ENCODE results near the gene TSC2. TPM values are rescaled to one million over a fixed set of nuclear protein-coding genes. Genes with fewer than 3 reads are reported as not detected.
"Not testable (repeated sequence)": the region's sequence is repeated elsewhere in the genome, so short reads cannot be mapped to it uniquely, and the experiment has no call there.

Gene TSC2
- polyA plus RNA-seq, 1 experiment, result 35.9 TPM

DNA sequence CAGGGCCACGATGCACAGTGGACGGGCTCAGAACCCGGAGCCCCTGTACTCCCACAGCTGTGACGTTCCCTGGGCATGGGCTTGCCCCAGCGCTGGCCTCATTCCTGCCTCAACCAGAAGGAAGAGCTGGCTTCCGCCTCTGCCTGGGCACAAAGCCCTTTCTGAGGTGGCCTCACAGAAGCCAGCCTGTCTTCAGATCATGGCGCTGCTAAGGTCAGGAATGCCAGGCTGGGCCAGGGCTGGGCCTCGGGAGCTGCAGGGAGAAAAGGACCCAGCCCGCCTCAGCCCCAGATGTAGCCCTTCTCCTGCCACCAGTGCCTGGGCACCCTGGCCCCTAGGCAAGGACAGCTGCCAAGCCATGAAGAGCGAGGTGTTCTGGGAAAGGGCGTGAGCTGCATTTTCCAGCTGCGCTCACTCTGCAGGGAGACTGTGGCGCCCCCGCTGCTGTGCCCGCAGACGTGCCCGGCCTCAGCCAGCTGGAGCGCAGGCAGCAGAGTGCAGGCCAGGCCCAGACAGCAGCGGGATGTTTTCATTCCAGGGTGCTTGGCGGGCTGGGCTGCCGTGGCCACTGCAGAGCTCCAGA is 78.5 kb downstream of the TSC2 start:
- CTCF ChIA-PET, result interaction anchor here (1.3 kb wide), 1 partner anchor 14 kb away, joined by 4 read pairs; no protein-coding TSS in a partner anchor
- H3K4me3 ChIP-seq (ENCODE audit: low read depth, low read length), result peak overlapping the region; percentile 4; the same call in 1 of the 2 replicates
- DNase-seq (ENCODE audit: low read depth, low spot score), result not testable (repeated sequence)

DNA sequence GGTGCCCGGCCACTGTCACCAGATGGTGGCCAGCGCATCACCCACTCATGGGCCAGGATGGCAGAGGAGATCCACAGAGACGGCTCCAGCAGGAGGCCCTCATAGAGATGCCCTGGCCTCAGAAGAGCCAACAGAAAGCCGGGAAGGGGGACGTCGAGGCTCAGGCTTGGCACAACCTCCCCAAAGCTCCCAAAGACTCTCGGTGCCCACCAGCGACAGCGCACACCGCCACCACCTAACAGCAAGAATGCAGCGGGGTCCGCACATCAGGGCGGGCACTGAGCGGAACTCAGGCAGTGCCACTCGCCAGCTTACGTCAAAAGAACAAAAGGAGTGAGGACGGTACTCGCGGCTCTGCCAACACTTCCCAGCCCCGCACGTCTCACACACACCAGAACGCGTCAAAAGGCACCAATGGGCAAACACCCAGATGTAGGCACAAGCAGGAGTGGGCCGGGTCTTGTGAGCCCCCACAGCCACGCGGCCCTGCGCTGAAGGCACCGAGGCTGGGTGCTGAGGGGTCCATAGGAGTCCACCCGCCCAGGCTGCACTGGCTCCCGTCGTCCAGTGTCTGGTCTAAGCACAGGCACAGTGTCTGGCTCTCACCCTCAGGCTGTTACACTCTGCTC is 79.3 kb downstream of the TSC2 start:
- CTCF ChIA-PET, result interaction anchor here (1.3 kb wide), 1 partner anchor 14 kb away, joined by 4 read pairs; no protein-coding TSS in a partner anchor
- not testable (repeated sequence) for H3K4me3 ChIP-seq (ENCODE audit: low read depth, low read length); H3K9me3 ChIP-seq (ENCODE audit: control insufficient read depth, insufficient read depth, low read length); DNase-seq (ENCODE audit: low read depth, low spot score); H3K27ac ChIP-seq (ENCODE audit: low read depth, low read length); H3K27me3 ChIP-seq (ENCODE audit: control insufficient read depth, insufficient read depth, low read length)
- POLR2A ChIA-PET, result interaction anchor here (0.6 to 1.4 kb wide), 3 partner anchors 28 to 898 kb away, joined by 4 to 7 read pairs (median 6); partner anchors contain the start of genes RPS2 and TRAF7

More for the DNA sequence above, 78.5 kb downstream of the TSC2 start:
- H3K27ac ChIP-seq (ENCODE audit: low read depth, low read length), result peak overlapping the region; percentile 65
- POLR2A ChIA-PET, result interaction anchor here (0.6 to 1.4 kb wide), 3 partner anchors 29 to 899 kb away, joined by 4 to 7 read pairs (median 6); partner anchors contain the start of genes RPS2 and TRAF7
- not testable (repeated sequence) for H3K27me3 ChIP-seq (ENCODE audit: control insufficient read depth, insufficient read depth, low read length); H3K9me3 ChIP-seq (ENCODE audit: control insufficient read depth, insufficient read depth, low read length)

DNA sequence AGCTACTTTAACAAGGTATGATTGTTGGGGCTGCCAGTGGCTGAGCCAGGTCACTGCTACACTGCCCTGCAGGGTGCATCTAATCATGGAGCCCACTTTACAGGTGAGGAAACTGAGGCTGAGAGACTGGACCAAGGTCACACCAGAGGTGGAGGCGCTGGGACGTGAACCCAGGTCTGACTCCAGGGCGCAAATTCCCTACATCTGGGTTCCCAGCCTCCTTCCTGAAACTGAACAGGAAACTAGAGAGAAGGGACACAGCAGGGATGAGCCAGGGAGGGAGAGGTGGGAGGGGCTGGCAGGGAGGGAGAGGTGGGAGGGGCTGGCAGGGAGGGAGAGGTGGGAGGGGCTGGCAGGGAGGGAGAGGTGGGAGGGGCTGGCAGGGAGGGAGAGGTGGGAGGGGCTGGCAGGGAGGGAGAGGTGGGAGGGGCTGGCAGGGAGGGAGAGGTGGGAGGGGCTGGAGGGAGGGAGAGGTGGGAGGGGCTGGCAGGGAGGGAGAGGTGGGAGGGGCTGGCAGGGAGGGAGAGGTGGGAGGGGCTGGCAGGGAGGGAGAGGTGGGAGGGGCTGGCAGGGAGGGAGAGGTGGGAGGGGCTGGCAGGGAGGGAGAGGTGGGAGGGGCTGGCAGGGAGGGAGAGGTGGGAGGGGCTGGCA is 80.0 kb downstream of the TSC2 start:
- CTCF ChIA-PET; H3K9me3 ChIP-seq (ENCODE audit: control insufficient read depth, insufficient read depth, low read length); POLR2A ChIA-PET; H3K27me3 ChIP-seq (ENCODE audit: control insufficient read depth, insufficient read depth, low read length); DNase-seq (ENCODE audit: low read depth, low spot score); H3K4me3 ChIP-seq (ENCODE audit: low read depth, low read length): not testable (repeated sequence)
- peak overlapping the region; percentile 31 for H3K27ac ChIP-seq (ENCODE audit: low read depth, low read length)

DNA sequence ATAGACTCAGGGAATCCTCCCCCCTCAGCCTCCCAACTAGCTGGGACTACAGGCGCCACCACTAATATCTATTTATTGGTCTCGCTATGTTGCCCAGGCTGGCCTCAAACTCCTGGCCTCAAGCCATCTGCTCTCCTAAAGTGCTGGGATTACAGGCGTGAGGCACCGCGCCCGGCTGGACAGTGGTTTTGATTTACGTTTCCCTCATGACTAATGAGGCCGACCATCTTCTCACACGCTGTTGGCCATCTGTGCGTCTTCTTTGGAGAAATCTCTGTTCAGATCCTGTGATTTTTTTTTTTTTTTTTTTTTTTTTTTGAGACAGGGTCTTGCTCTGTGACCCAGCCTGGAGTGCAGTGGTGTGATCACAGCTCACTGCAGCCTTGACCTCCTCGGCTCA is 81.5 kb downstream of the TSC2 start:
- H3K9me3 ChIP-seq (ENCODE audit: control insufficient read depth, insufficient read depth, low read length); H3K4me3 ChIP-seq (ENCODE audit: low read depth, low read length); H3K27me3 ChIP-seq (ENCODE audit: control insufficient read depth, insufficient read depth, low read length); DNase-seq (ENCODE audit: low read depth, low spot score); H3K27ac ChIP-seq (ENCODE audit: low read depth, low read length); POLR2A ChIA-PET: not testable (repeated sequence)
- CTCF ChIA-PET, result interaction anchor here (0.6 kb wide), 1 partner anchor 67 kb away, joined by 4 read pairs; no protein-coding TSS in a partner anchor

DNA sequence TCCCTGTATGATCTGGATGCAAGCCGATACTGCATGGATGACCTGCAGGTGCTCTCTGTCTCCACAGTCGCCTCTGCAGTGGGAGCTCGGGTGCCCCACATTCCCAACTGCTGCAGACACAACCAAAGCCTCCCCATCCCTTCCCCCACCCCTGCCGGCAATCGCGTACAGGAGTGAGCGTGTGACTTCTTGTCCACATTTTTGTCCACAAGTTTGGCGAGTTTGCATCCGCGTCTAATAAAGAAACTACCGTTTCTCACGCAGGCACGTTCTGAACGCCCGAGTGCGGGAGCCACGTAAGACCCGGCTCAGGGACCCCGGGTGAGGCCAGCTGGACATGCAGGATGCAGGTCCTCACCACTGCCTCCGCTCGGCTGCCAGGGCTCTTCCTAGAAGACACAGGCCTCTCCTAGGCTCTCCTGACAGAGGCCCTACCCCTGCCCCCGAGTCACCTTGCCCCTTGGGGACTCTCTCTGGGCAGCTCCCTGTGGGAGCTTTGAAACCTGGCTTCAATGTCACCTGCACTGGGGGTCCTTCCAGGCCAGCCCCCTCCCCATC is 82.2 kb downstream of the TSC2 start:
- H3K9me3 ChIP-seq (ENCODE audit: control insufficient read depth, insufficient read depth, low read length); POLR2A ChIA-PET; DNase-seq (ENCODE audit: low read depth, low spot score); CTCF ChIA-PET; H3K4me3 ChIP-seq (ENCODE audit: low read depth, low read length); H3K27me3 ChIP-seq (ENCODE audit: control insufficient read depth, insufficient read depth, low read length); H3K27ac ChIP-seq (ENCODE audit: low read depth, low read length): not testable (repeated sequence)

DNA sequence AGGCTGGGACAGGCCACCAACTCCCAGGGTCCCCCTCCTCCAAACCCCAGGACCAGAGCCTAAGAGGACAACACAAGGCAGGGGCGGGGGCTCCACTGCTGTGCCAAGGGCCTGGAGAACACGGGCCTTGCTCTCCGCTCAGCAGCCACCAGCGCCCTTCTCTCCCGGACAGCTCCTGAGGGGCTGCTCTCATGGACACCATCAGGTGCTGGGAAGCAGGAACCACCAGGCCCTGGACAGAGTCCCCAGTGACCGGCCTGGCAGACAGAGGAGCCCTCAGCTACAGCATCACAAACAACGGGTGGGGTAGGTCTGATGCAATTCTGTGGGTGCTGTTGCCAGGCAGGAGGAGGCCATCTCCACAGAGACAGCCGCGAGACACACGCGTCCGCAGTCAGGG is 86.0 kb downstream of the TSC2 start:
- POLR2A ChIA-PET; DNase-seq (ENCODE audit: low read depth, low spot score); H3K9me3 ChIP-seq (ENCODE audit: control insufficient read depth, insufficient read depth, low read length); H3K27ac ChIP-seq (ENCODE audit: low read depth, low read length); CTCF ChIA-PET; H3K27me3 ChIP-seq (ENCODE audit: control insufficient read depth, insufficient read depth, low read length): not testable (repeated sequence)
- H3K4me3 ChIP-seq (ENCODE audit: low read depth, low read length), result peak overlapping the region; percentile 36

DNA sequence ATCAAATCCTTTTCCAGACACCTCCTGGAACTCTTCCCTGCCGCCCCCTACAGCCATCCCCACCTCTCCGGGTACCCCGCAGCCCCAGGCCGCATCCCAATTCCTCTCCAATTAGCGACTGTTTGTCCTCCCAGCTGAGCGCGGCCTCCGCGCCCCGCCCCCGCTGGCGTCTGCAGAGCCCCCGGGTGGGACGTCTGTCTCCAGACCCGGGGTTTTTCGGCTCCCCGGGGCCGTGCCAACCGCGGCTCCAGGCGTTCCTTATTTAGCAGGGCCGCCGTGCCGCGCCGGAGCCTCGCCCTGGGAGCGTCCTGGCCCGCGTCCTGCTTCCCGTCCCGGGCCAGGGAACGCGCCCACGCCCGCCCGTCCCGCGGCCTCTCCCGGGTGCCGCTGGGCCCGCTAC is 87.3 kb downstream of the TSC2 start:
- CTCF ChIA-PET; POLR2A ChIA-PET; H3K9me3 ChIP-seq (ENCODE audit: control insufficient read depth, insufficient read depth, low read length); H3K27ac ChIP-seq (ENCODE audit: low read depth, low read length); DNase-seq (ENCODE audit: low read depth, low spot score); H3K27me3 ChIP-seq (ENCODE audit: control insufficient read depth, insufficient read depth, low read length): not testable (repeated sequence)
- peak overlapping the region; percentile 61 for H3K4me3 ChIP-seq (ENCODE audit: low read depth, low read length)

DNA sequence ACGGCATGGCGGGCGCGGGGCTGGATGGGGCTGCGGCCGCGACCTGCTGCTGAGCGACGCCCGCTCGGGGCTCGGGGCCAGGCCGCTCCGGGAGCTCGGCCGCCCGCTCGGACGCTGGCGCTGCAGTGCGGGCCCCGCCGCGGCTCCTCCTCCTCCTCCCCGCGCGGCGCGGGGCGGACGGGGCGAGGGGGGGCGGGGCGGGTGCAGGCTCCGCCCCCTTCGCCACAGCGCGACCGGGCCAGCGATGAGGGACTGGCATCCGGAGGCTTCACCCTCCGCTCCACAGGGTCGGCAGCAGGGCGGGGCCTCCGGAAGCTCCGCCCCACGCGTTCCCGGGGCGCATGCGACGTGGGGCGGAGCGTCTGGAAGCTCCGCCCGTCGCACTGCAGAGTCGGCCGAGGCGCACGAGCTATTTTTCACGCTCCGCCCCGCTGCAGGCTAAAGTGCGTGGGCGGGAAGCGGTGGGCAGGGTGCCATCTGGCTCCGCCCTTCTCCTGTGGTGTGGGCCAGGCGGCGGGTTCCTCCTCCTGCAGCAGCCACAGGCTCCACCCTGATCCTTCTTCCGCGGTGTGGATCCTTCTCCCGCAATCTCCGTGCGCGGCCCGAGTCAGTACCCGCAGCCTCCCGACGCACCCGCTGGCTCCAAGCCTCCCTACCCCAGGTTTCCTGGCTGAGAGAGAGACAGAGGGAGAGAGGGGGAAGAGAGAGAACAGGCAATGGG is 88.1 kb downstream of the TSC2 start, which contains the start of gene PKD1:
Gene PKD1, minus strand, starts transcription at position 129 of the 721 bp plus-strand sequence. CDS start 209 bp downstream, outside the sequence.
- H3K4me3 ChIP-seq (ENCODE audit: low read depth, low read length), result peak within 1 kb of the TSS; percentile 61
- H3K27ac ChIP-seq (ENCODE audit: low read depth, low read length); H3K27me3 ChIP-seq (ENCODE audit: control insufficient read depth, insufficient read depth, low read length); H3K9me3 ChIP-seq (ENCODE audit: control insufficient read depth, insufficient read depth, low read length): not testable (repeated sequence)
- POLR2A ChIA-PET, result interaction anchor here (1.0 to 1.1 kb wide), 2 partner anchors 19 to 171 kb away, joined by 7 to 8 read pairs; partner anchors contain the start of genes RPS2 and TRAF7
- CTCF ChIA-PET, result interaction anchor here (0.5 to 1.5 kb wide), 2 partner anchors 10 to 132 kb away, joined by 3 to 9 read pairs; no protein-coding TSS in a partner anchor
- DNase-seq (ENCODE audit: low read depth, low spot score), result peak; percentile 90

Small RNA genes within 50 kb of the gene (small RNA-seq; reads per million reads assigned to genes)
- not detected for gene MIR1225 (ENCODE audit: insufficient read length, low read depth)
- gene MIR3180-5 (ENCODE audit: insufficient read length, low read depth), result not detected
- not detected for gene MIR4516 (ENCODE audit: insufficient read length, low read depth)
- gene RF00019 (ENCODE audit: insufficient read length, low read depth), result not detected
- gene RN7SL219P (ENCODE audit: insufficient read length, low read depth), result not detected

Other genes with a start within 250 kb of the TSC2 start
- 11.8 and 16.2 TPM in 2 replicates for gene HAGH, start 221.2 kb upstream of the TSC2 start, polyA plus RNA-seq (2011; rRNA removed)
- gene FAHD1, start 220.8 kb upstream of the TSC2 start, polyA plus RNA-seq (2011; rRNA removed), result 35.2 and 45.4 TPM in 2 replicates
- 0.04 TPM in 1 of 2 replicates, not detected in the other for gene MEIOB, start 175.8 kb upstream of the TSC2 start, polyA plus RNA-seq (2011; rRNA removed)
- not detected in 2 replicates for gene HS3ST6, start 129.6 kb upstream of the TSC2 start, polyA plus RNA-seq (2011; rRNA removed)
- 23.1 and 32.6 TPM in 2 replicates for gene MSRB1, start 104.8 kb upstream of the TSC2 start, polyA plus RNA-seq (2011; rRNA removed)
- gene RPL3L, start 93.3 kb upstream of the TSC2 start, polyA plus RNA-seq (2011; rRNA removed), result not detected in 2 replicates
- 126 and 163 TPM in 2 replicates for gene NDUFB10, start 88.4 kb upstream of the TSC2 start, polyA plus RNA-seq (2011; rRNA removed)
- gene RPS2, start 83.2 kb upstream of the TSC2 start, polyA plus RNA-seq (2011; rRNA removed), result 2,494 and 4,570 TPM in 2 replicates
- not detected in 2 replicates for gene RNF151, start 81.1 kb upstream of the TSC2 start, polyA plus RNA-seq (2011; rRNA removed)
- gene TBL3, start 75.9 kb upstream of the TSC2 start, polyA plus RNA-seq (2011; rRNA removed), result 13.7 and 24.8 TPM in 2 replicates
- gene NOXO1, start 66.5 kb upstream of the TSC2 start, polyA plus RNA-seq (2011; rRNA removed), result not detected in 2 replicates
- 15.8 and 19.5 TPM in 2 replicates for gene GFER, start 63.8 kb upstream of the TSC2 start, polyA plus RNA-seq (2011; rRNA removed)
- gene SYNGR3, start 58.0 kb upstream of the TSC2 start, polyA plus RNA-seq (2011; rRNA removed), result 1.8 and 2.3 TPM in 2 replicates
- gene ZNF598, start 38.2 kb upstream of the TSC2 start, polyA plus RNA-seq (2011; rRNA removed), result 8.2 and 10.7 TPM in 2 replicates
- 0.66 and 0.94 TPM in 2 replicates for gene NPW, start 28.2 kb upstream of the TSC2 start, polyA plus RNA-seq (2011; rRNA removed)
- gene NHERF2, start 21.1 kb upstream of the TSC2 start, polyA plus RNA-seq (2011; rRNA removed), result 16.7 and 23.5 TPM in 2 replicates
- gene NTHL1, start 151 bp upstream of the TSC2 start, polyA plus RNA-seq (2011; rRNA removed), result 10.7 and 14.5 TPM in 2 replicates
- 16.1 and 21.7 TPM in 2 replicates for gene PKD1, start 87.9 kb downstream of the TSC2 start, polyA plus RNA-seq (2011; rRNA removed)
- 3.6 and 5.2 TPM in 2 replicates for gene RAB26, start 100.6 kb downstream of the TSC2 start, polyA plus RNA-seq (2011; rRNA removed)
- 35.2 and 49.3 TPM in 2 replicates for gene TRAF7, start 107.8 kb downstream of the TSC2 start, polyA plus RNA-seq (2011; rRNA removed)
- gene CASKIN1, start 148.6 kb downstream of the TSC2 start, polyA plus RNA-seq (2011; rRNA removed), result 0.01 and 0.02 TPM in 2 replicates
- gene MLST8, start 157.5 kb downstream of the TSC2 start, polyA plus RNA-seq (2011; rRNA removed), result 41.1 and 55.1 TPM in 2 replicates
- gene BRICD5, start 162.9 kb downstream of the TSC2 start, polyA plus RNA-seq (2011; rRNA removed), result 0.26 and 0.37 TPM in 2 replicates
- gene PGP, start 166.9 kb downstream of the TSC2 start, polyA plus RNA-seq (2011; rRNA removed), result 3.6 and 4.8 TPM in 2 replicates
- gene E4F1, start 175.6 kb downstream of the TSC2 start, polyA plus RNA-seq (2011; rRNA removed), result 8.5 and 11.2 TPM in 2 replicates
- gene DNASE1L2, start 188.5 kb downstream of the TSC2 start, polyA plus RNA-seq (2011; rRNA removed), result 0.14 and 0.19 TPM in 2 replicates
- gene ECI1, start 203.6 kb downstream of the TSC2 start, polyA plus RNA-seq (2011; rRNA removed), result 24.9 and 32.4 TPM in 2 replicates
- 95.3 and 99.9 TPM in 2 replicates for gene RNPS1, start 220.1 kb downstream of the TSC2 start, polyA plus RNA-seq (2011; rRNA removed)

Measured in AG04450 (cell line).